ENCODE measurements around the gene ERC2.

DNA sequence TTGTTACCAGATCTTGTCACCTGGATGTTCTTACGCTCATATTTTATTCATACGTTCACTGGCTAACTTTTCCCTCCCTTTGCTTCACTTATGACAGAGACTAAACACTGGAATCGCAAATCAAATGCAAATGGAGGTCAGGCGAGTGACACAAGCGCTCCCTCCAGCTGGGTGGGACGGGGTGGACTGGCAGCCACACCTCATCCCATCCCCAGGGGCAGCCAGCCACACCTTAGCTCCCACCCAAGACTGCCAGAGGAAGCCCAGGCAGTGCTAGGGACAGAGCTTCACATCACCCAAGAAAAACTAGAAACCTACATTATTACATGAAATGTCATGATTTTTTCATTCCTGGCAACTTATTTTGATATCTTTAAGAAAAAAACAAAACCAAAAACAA lies 366.2 kb downstream of the ERC2 start:
- TF ChIP-seq CEBPB (IDR thresholded peaks at IDR 0.05; ENCODE audit: low read depth, low read length) (no peak), RBBP5 (IDR thresholded peaks at IDR 0.05; ENCODE audit: borderline replicate concordance, low read depth, low read length) (no peak), EP300 (IDR thresholded peaks at IDR 0.05; ENCODE audit: borderline replicate concordance in 1 of 2, low read depth in 2 of 2, low read length in 2 of 2) (no peak), POLR2A (IDR thresholded peaks at IDR 0.05; ENCODE audit: control extremely low read depth in 1 of 2, low read depth in 2 of 2, low read length in 2 of 2) (no peak), SIN3A (conservative IDR thresholded peaks at IDR 0.05 in 1 of 2, IDR thresholded peaks at IDR 0.05 in 1 of 2; ENCODE audit: low read depth in 1 of 2, low read length in 2 of 2) (no peak)
- TF ChIP-seq, protein P1, sequence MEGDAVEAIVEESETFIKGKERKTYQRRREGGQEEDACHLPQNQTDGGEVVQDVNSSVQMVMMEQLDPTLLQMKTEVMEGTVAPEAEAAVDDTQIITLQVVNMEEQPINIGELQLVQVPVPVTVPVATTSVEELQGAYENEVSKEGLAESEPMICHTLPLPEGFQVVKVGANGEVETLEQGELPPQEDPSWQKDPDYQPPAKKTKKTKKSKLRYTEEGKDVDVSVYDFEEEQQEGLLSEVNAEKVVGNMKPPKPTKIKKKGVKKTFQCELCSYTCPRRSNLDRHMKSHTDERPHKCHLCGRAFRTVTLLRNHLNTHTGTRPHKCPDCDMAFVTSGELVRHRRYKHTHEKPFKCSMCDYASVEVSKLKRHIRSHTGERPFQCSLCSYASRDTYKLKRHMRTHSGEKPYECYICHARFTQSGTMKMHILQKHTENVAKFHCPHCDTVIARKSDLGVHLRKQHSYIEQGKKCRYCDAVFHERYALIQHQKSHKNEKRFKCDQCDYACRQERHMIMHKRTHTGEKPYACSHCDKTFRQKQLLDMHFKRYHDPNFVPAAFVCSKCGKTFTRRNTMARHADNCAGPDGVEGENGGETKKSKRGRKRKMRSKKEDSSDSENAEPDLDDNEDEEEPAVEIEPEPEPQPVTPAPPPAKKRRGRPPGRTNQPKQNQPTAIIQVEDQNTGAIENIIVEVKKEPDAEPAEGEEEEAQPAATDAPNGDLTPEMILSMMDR (IDR thresholded peaks at IDR 0.05; ENCODE audit: control extremely low read depth in 1 of 3, insufficient read depth in 1 of 3, low read depth in 1 of 3, low read length in 3 of 3) = no peak
- TF ChIP-seq, protein P2, sequence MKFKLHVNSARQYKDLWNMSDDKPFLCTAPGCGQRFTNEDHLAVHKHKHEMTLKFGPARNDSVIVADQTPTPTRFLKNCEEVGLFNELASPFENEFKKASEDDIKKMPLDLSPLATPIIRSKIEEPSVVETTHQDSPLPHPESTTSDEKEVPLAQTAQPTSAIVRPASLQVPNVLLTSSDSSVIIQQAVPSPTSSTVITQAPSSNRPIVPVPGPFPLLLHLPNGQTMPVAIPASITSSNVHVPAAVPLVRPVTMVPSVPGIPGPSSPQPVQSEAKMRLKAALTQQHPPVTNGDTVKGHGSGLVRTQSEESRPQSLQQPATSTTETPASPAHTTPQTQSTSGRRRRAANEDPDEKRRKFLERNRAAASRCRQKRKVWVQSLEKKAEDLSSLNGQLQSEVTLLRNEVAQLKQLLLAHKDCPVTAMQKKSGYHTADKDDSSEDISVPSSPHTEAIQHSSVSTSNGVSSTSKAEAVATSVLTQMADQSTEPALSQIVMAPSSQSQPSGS (IDR thresholded peaks at IDR 0.05; ENCODE audit: low read length) = no peak
- TF ChIP-seq, protein P3, sequence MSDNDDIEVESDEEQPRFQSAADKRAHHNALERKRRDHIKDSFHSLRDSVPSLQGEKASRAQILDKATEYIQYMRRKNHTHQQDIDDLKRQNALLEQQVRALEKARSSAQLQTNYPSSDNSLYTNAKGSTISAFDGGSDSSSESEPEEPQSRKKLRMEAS (IDR thresholded peaks at IDR 0.05) = no peak

Measured in H1 (cell line).